Keratinocyte (primary cell): ENCODE measurements around the gene NDOR1. TPM values are rescaled to one million over a fixed set of nuclear protein-coding genes. Genes with fewer than 3 reads are reported as not detected.

Experiments
- DNase-seq: peaks from one replicate; pipeline ENCODE4 v3.0.0-alpha.2; 2011; ENCODE audit warnings: low read depth, missing footprints, low spot score
- FAIRE-seq: peaks from 2 replicates; lab custom pipeline; 2011; peaks lifted over from hg19 to GRCh38; lab: Jason Lieb, UNC
- H2AFZ ChIP-seq: 2 replicates; pipeline ENCODE4 v1.6.0; 2012; ENCODE audit warnings: low read length, control low read depth, inconsistent platforms; ENCODE audit not compliant: control insufficient read depth
- H3K27ac ChIP-seq: 2 replicates; pipeline ENCODE4 v1.5.1; 2011; ENCODE audit warnings: low read length; ENCODE audit not compliant: control insufficient read depth, insufficient read depth
- H3K27me3 ChIP-seq: 3 replicates; pipeline ENCODE4 v1.6.0; 2011; ENCODE audit warnings: low read length; ENCODE audit not compliant: control insufficient read depth, insufficient read depth; ENCODE audit errors: extremely low read depth
- H3K36me3 ChIP-seq, 2 experiments: 2 replicates in 1 of 2; 3 replicates in 1 of 2; pipeline ENCODE4 v1.5.1; 2011; ENCODE audit warnings: low read length in 2 of 2, mild to moderate bottlenecking in 1 of 2; ENCODE audit not compliant: control insufficient read depth in 2 of 2, insufficient read depth in 2 of 2; ENCODE audit errors: extremely low read depth in 1 of 2
- H3K4me1 ChIP-seq: 3 replicates; pipeline ENCODE4 v1.5.1; 2011; ENCODE audit warnings: low read length; ENCODE audit not compliant: control insufficient read depth, insufficient read depth; ENCODE audit errors: extremely low read depth
- H3K4me2 ChIP-seq: 3 replicates; pipeline ENCODE4 v1.6.0; 2011; ENCODE audit warnings: low read depth, low read length; ENCODE audit not compliant: control insufficient read depth, insufficient read depth; ENCODE audit errors: extremely low read depth
- H3K4me3 ChIP-seq, 3 experiments: fragments of 200-600 bp in 1 of 3; sonication (generic) in 1 of 3; 2 replicates in 2 of 3; 3 replicates in 1 of 3; pipeline ENCODE4 v1.5.1; 2011 to 2016; ENCODE audit warnings: low read length in 3 of 3, mild to moderate bottlenecking in 3 of 3, control low read depth in 2 of 3, inconsistent platforms in 1 of 3, low read depth in 1 of 3, mixed read lengths in 1 of 3, mixed run types in 1 of 3, moderate library complexity in 1 of 3; ENCODE audit not compliant: control insufficient read depth in 2 of 3, insufficient read depth in 2 of 3; ENCODE audit errors: extremely low read depth in 1 of 3
- H3K79me2 ChIP-seq: 2 replicates; pipeline ENCODE4 v1.6.0; 2012; ENCODE audit warnings: low read length; ENCODE audit not compliant: control insufficient read depth, insufficient read depth
- H3K9ac ChIP-seq: 3 replicates; pipeline ENCODE4 v1.6.0; 2011; ENCODE audit warnings: low read length; ENCODE audit not compliant: control insufficient read depth, insufficient read depth; ENCODE audit errors: extremely low read depth
- H3K9me1 ChIP-seq: 3 replicates; pipeline ENCODE4 v1.6.0; 2011; ENCODE audit warnings: low read length; ENCODE audit not compliant: control insufficient read depth, insufficient read depth; ENCODE audit errors: extremely low read depth
- H3K9me3 ChIP-seq: 2 replicates; pipeline ENCODE4 v1.5.1; 2012; ENCODE audit warnings: low read depth, low read length; ENCODE audit not compliant: control insufficient read depth
- H4K20me1 ChIP-seq: 3 replicates; pipeline ENCODE4 v1.6.0; 2011; ENCODE audit warnings: low read length; ENCODE audit not compliant: control insufficient read depth, insufficient read depth; ENCODE audit errors: extremely low read depth
- EZH2 ChIP-seq: IDR thresholded peaks from one replicate; pipeline ENCODE4 v1.6.1; 2012; ENCODE audit warnings: inconsistent platforms, mild to moderate bottlenecking, low read length, moderate library complexity
- dilution Hi-C: fragments of 300-500 bp; cut with MboI; formaldehyde crosslinking; loops from one replicate; pipeline ENCODE4 v1.7.0; 2020; ENCODE audit warnings: low sequenced_read_pairs; ENCODE audit not compliant: extremely low pct_ligation_motif_present
- polyA plus RNA-seq, 5 experiments: library from polyadenylated mRNA; depleted of rRNA in 3 of 5; stranded (reverse) in 3 of 5; stranded (forward) in 1 of 5; unstranded in 1 of 5; fragments of >200 nt; gene quantifications; 1 replicate in 1 of 5; 2 replicates in 3 of 5; 3 replicates in 1 of 5; pipeline versions ENCODE4 v1.2.1 to v1.2.3, GENCODE V29; 2011 to 2012; ENCODE audit warnings: missing spikeins in 2 of 5, low read depth in 1 of 5, low replicate concordance in 1 of 5
- TF ChIP-seq, protein P1 (sequence below), 3 experiments: IDR thresholded peaks in 1 of 3; conservative IDR thresholded peaks in 1 of 3; optimal IDR thresholded peaks in 1 of 3; 2 replicates in 2 of 3; 3 replicates in 1 of 3; pipeline versions ENCODE3 to v1.5.1; 2011; ENCODE audit warnings: low read length in 3 of 3, mild to moderate bottlenecking in 3 of 3, moderate library complexity in 2 of 3, control low read depth in 1 of 3, inconsistent platforms in 1 of 3; ENCODE audit not compliant: insufficient read depth in 2 of 3; ENCODE audit errors: extremely low read depth in 1 of 3

NDOR1 gene
- polyA plus RNA-seq, 1 donor (not counting 4 experiments of a cell fraction or from before 2014, with no cell fraction given): 3.9 TPM

DNA sequence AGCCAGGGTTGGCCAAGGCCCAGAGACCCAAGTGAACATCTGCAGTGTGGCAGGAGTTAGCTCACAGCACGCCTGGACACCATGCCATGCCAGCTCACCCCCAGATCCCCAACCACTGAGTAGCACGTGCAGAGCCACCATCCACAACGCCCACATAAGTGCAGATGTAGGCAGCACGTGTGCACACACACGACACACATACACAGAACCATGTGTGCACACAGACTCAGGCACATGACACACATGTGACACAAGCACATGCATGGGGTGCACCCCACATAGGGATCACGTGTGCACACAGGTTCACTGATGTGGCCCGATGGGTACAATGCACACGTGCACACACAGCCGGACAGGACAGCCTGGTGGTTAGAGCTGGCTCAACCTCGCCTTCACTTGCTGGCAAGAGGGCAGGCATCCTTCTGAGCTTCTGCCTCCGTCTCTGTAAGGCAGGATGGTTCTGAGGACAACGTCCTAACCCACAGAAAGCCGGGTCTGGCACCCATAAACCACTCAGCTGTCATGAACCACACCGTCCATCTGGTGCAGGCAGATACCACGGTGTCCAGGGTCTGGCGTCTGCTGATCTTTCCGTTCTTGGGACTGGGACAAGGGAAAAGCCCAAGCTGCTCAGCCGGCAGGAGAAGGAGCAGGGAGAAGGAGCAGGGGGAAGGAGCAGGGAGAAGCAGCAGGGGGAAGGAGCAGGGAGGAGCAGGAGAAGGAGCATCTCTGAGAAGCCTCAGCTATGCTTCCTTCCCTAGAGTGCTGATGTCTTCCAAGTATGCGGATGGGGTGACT lies 47.7 kb upstream of the NDOR1 start:
- no peak for DNase-seq
- Histone ChIP-seq H3K4me2 (no peak overlapping the region), H3K9ac (no peak overlapping the region), H3K9me3 (no peaks in the 10 kb centered on the region), H4K20me1 (no peaks in the 10 kb centered on the region), H3K9me1 (no peaks in the 10 kb centered on the region), H3K27ac (no peak overlapping the region), H2AFZ (no peak overlapping the region), H3K79me2 (no peaks in the 10 kb centered on the region), H3K4me3 (no peak overlapping the region), H3K27me3 (peaks cover 61% of the 10 kb centered on the region), H3K36me3 (no peaks in the 10 kb centered on the region), H3K4me1 (peaks cover 4% of the 10 kb centered on the region)
- no peak for FAIRE-seq
- TF ChIP-seq, protein P1, sequence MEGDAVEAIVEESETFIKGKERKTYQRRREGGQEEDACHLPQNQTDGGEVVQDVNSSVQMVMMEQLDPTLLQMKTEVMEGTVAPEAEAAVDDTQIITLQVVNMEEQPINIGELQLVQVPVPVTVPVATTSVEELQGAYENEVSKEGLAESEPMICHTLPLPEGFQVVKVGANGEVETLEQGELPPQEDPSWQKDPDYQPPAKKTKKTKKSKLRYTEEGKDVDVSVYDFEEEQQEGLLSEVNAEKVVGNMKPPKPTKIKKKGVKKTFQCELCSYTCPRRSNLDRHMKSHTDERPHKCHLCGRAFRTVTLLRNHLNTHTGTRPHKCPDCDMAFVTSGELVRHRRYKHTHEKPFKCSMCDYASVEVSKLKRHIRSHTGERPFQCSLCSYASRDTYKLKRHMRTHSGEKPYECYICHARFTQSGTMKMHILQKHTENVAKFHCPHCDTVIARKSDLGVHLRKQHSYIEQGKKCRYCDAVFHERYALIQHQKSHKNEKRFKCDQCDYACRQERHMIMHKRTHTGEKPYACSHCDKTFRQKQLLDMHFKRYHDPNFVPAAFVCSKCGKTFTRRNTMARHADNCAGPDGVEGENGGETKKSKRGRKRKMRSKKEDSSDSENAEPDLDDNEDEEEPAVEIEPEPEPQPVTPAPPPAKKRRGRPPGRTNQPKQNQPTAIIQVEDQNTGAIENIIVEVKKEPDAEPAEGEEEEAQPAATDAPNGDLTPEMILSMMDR (optimal IDR thresholded peaks at IDR 0.05 in 1 of 3, IDR thresholded peaks at IDR 0.05 in 1 of 3, conservative IDR thresholded peaks at IDR 0.05 in 1 of 3; ENCODE audit: extremely low read depth in 1 of 3, insufficient read depth in 2 of 3, low read length in 3 of 3): no peak
- no peak for TF ChIP-seq EZH2
- dilution Hi-C loops: no loop called here

DNA sequence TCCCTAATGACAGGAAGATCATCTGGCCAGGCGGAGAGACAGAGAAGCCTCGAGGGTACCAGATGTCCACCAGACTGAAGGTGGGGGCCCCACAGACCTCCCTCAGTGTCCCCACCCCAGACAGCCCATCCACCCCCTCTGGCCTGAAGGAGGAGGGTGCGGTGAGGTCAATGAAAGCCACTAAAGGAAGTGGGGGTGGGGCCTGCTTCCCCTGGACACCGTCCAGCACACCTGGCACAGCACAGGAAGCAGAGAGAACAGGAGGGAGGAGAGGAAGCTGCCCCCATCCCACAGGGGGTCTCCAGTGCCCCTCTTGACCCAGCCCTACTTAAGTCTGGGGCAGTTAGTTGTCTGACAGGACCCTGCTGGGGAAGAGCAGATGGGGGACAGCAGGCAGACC lies 46.9 kb upstream of the NDOR1 start:
- H3K27me3 ChIP-seq: peaks cover 61% of the 10 kb centered on the region
- FAIRE-seq: no peak
- no peak overlapping the region for H3K4me3 ChIP-seq
- no peaks in the 10 kb centered on the region for H3K9me3 ChIP-seq
- dilution Hi-C loops: no loop called here
- H4K20me1 ChIP-seq: no peaks in the 10 kb centered on the region
- no peak for DNase-seq
- H3K36me3 ChIP-seq: no peaks in the 10 kb centered on the region
- H3K79me2 ChIP-seq: no peaks in the 10 kb centered on the region
- H2AFZ ChIP-seq: no peak overlapping the region
- no peak overlapping the region for H3K4me2 ChIP-seq
- TF ChIP-seq EZH2: no peak
- TF ChIP-seq, protein P1 (optimal IDR thresholded peaks at IDR 0.05 in 1 of 3, IDR thresholded peaks at IDR 0.05 in 1 of 3, conservative IDR thresholded peaks at IDR 0.05 in 1 of 3; ENCODE audit: extremely low read depth in 1 of 3, insufficient read depth in 2 of 3, low read length in 3 of 3): no peak
- peaks cover 4% of the 10 kb centered on the region for H3K4me1 ChIP-seq
- no peaks in the 10 kb centered on the region for H3K9me1 ChIP-seq
- H3K27ac ChIP-seq: no peak overlapping the region
- H3K9ac ChIP-seq: no peak overlapping the region
